ENCODE data around the gene FILIP1L.

Gene FILIP1L

DNA sequence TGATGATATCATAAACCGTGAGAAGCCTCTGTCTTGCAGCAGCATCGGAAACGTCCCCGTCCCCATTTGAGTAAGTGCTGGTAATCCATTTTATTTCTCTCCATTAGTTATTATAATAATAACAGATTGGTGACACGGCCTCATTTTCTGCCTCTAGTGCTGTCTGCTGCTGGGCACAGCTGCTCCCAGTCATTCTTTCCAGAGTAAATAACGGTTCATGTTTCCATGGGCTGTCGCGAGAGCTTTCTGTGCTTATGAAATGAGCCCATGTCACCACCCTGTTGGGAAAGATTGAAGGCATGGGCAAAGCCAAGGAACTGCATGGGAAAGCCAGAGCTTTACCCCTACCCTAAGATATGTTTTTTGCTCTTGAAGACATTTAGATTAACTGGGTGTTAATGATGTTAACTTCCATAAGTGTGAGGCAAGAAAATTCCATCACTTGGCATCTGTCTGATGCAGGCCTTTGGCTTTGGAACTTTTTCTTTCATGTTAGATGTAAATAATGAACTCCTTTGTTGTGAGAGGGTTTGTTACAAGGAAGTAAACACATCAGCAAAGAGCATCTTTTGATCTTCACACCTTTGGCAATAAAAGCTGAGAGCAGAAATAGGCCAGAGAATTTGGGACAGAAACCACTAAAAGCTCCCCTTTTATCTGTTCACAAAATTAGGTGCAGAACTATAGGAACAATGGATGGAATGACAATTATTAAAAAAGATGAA, 141.8 kb downstream of the FILIP1L start:
- DNase-seq (ENCODE audit: low read depth) = peak; percentile 60

DNA sequence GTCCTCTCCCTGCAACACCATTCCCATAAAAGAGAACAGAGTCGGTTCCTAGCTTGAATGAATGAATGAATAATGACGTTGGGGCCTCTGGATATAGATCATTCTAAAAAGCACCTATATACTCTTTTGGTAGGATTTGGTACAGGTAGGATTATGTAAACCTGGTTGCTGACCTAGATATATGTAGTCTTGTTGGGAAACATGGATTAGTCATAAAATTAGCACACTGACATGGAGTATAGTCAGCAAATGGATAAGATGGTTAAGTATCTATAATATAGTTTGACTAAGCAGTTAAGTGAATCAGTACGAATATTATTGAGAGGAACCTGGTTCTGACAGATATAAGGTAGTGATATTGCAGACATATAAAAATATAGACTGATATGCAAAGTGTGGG, 142.5 kb downstream of the FILIP1L start:
- DNase-seq (ENCODE audit: low read depth) = no peak

DNA sequence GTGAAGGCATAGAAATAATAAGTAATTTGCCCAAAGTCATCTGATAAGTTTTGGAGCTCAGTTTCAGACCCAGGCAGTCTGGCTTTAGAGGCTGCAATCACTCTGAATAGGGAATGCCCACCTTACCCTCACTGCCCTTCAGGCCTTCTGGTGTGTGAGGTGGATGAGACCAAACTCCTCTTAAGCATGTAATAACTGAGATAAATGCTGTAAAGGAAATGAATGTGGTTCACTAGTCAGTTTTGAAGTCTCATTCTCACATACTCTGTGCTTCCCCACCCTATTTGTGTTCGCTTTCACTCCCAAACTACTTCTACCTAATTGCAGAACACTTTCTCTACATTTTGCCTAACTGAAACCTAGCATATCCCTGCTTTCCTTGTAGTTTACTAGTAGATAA, 144.1 kb downstream of the FILIP1L start:
- no peak for DNase-seq (ENCODE audit: low read depth)

DNA sequence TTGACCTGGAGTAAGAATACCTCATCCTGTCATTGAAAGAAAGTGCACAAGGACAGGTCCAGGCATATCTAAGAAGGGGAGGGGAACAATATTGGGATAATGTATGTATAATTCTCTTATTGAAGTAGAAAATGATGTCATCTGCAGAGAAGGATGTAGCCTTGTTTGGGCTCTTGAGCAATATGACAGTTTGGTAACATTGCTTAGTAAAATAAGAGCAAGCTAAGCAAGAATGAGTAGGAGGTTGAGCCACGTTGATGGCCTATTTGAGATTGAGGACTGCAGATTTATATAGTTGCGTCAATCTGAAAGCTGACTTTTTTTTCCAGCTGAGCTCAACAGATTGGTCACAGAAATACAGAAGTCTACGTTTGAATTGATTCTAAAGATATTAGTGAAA, 145.2 kb downstream of the FILIP1L start:
- DNase-seq (ENCODE audit: low read depth) = peak; percentile 26

DNA sequence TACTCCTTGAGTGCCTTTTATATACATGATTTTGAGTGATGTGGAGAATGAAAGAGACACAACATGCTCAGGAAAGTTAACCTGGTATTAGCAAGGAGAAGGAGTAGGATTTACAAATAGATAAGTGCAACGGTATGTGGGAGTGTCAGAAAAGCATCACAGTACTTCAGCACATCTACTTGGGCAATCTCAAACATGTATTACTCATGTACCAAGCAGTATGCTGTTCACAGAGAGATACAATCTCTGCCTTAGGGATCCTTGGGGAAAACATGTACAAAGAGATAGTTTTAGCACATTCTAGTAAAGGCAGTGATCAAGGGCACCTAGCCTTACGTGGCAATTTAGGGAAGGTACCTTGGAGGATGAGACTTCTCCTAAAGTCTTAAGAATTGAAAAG, 146.5 kb downstream of the FILIP1L start:
- DNase-seq (ENCODE audit: low read depth) = peak; percentile 50

DNA sequence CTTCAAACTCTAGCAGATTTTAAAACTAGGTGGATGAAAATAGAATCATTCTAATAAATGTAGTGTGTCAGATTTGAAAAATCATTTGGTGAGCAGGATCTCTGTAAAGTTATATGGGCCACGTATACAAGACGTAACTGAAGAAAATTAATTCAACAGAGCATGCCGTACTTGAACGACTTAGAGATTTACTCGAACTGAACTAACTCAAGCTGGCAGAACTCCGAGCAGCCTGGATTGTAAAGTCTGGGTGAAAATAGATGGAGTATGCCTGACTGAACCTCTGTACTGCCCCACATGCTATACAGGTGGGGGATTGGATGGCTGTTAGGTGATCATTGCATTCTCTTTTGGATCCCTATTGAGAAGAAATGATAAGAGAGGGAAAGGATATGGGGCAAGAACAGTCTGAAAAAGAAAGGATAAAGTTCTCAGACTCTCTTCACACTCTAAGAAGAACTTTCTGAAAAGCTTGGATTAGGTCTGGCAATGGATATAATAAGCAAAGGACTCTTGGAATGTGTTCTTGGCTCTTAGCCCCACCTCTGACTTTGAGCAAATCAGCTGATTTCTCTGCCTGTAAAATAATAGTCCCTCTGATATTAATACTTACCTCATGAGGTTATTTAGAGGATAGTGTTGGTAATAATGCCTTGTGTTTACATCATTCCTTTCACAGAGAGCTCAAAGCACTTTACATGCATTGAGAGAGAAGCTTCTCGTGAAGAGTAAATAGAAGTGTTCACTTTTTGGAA, 147.5 kb downstream of the FILIP1L start:
- peak; percentile 80 for DNase-seq (ENCODE audit: low read depth)

DNA sequence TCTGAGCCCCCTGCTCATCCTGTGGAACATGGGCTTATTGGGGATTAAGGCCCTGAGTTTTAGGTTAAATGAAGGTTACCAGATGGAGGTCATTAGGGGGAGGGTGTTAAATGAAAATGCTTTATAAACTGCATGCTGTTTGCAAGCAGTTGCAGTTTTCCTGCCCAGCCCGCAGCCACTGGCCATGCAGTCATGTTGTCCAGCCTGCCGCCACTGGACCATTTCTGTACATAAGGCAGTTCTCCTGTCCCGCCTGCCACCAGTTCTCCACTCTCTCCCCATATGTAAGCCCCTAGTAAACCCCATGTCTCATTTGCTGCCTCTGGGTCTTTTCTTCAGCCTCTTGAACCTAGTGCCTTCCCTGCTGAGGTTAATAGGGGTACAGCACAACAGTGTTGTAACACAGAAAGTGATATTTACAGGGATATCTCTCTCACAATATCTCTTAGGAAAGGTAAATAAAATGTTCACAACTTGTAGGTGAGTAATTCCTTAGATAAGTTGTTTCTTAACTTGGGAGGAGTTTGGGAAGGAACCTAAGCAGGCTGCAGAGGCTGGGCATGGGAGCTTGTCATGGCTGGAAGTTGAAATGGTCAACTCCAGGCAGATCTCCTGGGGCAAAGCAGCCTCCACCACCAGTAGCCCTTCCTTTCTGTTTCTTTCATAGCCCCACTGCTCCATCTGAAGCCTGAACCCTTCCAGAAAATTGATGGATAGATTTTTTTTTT, 148.5 kb downstream of the FILIP1L start:
- DNase-seq (ENCODE audit: low read depth) = no peak

DNA sequence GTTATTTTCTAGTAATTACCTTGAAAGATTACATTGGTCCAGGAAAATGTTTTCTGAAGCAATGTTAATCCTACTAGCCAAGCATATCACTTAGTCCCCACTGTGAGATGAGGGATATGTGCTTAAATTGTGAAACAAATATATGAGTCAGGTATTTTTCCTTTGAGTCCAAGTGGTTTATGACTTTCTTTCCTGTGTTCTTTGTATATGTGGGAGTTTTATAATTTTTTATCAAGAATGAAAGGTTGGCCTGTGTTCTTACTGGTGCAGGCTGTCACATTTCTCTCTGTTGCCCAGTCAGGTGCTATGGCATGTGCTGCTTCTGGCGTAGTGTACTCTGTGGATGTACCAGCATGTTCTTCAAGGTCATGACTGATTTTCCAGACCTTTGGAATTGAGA, 149.2 kb downstream of the FILIP1L start:
- DNase-seq (ENCODE audit: low read depth) = peak; percentile 15

DNA sequence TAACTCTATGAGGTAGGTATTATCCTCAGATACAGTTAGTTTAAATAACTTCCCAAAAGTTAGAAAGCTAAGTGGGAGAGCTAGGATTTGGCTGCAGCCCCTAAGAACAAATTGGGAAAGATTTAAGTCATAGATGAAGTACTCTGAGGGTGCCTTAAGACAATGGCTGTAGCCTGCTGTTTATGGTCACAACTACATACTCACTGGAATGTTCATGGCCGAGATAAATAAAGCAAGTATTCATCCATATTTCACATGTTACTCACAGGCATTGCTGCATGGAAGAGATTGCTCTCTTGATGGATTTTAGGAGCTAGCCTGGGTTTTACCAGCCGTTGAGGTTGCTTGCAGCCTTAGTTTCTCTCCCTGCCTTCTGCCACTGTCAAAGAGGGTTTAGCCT, 151.6 kb downstream of the FILIP1L start:
- peak; percentile 44 for DNase-seq (ENCODE audit: low read depth)

DNA sequence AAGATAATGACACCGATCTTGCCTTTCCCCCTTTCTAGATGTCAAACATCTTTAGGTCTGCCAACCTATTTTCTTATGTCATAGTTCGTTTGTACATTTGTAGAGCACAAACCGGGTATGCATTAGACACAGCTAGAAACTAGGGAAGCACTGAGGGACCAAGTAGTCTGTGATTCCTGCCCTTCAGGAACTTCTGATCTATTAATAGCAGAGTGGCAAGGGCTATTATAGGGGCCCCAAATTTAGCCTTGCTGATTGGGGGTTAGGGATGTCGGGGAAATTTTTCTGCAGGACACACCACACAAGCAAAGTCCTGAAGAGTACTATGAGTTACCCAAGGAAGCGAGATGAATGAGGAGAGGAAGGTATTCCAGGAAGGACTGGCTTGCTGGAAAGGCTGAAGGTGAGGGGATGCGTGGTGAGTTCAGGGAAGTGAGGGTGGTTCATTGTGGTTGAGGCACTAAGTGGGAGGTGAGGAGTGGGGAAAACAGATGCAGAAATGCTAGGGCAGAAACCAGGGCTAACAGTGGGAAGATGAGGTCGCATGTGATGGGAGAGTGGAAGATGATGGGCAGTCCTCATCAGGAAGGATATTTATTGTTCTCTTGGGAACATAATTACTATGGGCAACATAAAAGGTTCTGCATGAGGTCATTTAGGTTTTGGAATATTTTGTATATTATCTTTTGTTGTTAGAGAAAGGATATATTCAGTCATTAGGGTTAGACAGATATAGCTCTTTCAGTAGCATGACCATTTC, 152.4 kb downstream of the FILIP1L start:
- no peak for DNase-seq (ENCODE audit: low read depth)

DNA sequence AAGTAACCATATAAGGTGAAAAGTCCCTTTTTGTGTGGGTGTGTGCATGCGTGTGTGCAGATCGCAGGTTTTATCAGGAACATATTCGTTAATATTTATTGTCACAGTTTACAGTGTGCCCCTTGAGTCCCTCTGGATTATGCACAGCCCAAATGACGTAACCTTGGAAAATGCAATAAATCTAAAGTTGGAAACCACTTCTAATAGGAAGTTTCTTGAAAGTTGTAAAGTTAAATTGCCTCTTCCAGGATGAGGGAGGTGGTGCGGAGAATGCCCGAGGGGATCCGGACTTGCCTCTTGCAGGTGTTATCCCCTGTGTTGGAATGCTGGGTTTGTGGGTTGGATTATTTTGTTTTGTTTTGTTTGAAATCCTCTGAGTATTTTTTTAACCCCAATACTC, 153.4 kb downstream of the FILIP1L start:
- DNase-seq (ENCODE audit: low read depth) = no peak

DNA sequence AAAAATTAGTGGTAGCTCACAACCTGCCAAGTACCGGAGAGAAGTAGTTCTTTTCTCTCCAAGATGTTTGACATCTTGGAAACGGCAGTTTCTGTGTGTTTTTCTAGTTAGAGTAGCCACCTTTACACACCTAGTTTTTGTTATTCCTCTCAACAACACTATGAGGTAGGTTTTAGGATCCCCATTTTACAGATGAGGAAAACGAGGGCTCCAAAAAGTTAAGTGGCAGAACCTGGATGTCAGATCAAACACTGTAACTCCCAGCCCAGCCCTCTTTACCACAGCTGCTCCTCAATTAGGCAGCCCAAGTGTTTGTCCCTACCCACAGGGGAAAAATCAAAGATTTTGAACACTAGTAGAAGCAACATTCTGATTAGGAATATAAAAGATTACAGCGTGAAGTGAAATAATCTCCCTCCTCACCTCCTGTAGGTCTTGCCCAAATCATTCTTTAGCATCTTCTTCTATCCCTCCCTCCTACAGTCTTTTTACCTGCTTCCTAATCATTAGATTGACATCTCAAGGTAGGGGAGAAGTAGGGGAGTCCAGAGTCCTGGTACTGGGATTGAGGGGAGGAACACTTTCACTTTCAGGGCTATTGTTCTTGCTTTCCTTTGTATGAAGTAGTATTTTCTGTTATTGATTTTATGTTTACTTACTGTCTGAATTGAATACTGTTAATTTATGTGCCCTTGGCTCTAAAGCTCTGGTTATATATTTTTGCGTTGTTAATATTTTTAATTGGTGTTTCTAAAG, 154.0 kb downstream of the FILIP1L start:
- DNase-seq (ENCODE audit: low read depth) = no peak

DNA sequence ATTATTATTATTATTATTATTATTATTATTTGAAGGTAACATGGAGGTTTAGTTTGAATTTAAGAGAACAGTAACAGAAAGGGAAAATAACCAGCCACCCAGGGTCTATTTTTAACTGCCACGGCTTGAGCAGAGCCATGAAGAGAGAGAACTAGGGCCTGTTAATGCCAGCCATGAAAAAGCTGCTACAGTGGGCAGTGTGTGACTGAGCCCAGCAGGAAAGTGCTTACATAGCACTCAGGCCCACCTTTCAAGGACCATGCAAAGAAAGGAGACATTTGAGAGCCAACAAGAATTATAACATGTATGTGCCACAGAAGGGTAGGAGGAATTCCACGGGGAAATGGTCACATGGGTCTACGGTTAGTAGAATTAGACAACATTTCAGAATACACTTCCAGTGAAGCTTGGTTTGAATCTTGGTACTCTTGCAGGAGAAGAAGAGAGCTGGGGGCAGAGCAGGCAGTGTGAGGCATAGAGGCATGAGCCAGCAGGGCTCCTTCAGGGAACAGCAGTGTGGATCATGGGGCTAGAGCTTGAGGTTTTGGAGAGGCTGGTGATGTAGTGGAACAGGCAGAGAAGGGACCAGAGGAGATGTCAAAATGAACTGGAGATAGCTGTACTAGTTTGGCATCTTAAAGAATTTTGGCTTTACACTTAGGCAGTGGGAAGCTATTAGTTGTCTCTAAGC, 155.9 kb downstream of the FILIP1L start:
- no peak for DNase-seq (ENCODE audit: low read depth)

DNA sequence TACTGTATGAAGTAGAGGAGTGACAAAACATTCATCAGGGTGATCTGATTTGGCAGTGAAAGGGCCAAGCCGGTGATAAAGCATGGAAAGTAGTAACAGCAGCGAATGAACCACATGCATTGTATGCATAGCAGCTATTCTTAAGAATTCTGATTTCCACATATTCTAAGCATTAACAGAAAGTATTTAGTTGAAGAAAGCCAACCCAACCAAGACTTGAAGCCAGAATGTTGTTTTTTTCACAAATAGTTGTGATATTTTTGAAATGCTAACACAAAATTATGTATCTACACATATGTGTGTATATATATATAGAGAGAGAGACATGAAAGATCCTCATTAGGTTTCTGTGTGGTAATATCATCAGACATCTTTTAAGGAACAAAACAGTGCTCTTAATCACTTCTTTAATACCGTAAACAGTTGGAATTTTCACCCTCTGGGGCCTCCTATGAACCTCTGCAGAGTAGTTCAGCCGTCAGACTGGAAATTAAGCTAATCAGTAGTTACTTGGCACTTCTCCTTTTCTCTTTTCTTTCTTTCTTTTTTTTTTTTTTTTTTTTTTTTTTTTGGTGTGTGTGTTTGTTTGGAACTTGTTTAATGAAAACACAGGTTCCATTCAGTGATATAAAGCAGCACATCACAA, 157.0 kb downstream of the FILIP1L start:
- no peak for DNase-seq (ENCODE audit: low read depth)

DNA sequence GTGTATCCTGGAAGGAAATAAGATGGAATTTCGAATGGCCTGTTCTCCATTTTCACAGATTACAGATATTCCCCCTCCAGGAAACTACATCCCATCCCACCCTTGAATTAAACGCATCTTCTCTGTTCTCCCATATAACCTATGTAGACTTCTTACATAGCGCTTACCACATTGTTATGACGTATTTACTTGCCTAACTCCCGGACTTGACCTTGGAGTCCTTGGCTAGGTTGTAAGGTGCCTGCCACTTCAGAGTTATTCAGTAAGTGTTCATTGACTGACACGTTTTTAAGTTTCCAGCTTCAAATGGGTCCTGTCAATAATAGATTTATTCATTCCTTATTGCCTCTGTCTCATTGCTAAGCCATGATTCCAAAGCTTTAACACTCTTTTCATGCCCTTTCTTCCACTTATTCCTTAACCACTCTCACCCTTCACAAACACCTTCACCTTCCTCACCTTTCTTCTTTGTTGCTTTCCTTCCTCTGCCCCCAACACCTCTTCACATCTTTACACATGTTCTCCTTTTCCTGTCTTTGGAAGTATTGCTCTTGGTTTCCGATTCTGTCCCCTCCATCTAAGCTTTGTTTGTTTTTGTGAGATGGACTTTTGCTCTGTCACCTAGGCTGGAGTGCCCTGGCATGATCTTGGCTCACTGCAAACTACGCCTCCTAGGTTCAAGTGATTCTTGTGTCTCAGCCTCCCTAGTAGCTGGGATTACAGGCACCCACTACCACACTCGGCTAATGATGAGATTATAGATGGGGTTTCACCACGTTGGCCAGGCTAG, 158.3 kb downstream of the FILIP1L start:
- no peak for DNase-seq (ENCODE audit: low read depth)

DNA sequence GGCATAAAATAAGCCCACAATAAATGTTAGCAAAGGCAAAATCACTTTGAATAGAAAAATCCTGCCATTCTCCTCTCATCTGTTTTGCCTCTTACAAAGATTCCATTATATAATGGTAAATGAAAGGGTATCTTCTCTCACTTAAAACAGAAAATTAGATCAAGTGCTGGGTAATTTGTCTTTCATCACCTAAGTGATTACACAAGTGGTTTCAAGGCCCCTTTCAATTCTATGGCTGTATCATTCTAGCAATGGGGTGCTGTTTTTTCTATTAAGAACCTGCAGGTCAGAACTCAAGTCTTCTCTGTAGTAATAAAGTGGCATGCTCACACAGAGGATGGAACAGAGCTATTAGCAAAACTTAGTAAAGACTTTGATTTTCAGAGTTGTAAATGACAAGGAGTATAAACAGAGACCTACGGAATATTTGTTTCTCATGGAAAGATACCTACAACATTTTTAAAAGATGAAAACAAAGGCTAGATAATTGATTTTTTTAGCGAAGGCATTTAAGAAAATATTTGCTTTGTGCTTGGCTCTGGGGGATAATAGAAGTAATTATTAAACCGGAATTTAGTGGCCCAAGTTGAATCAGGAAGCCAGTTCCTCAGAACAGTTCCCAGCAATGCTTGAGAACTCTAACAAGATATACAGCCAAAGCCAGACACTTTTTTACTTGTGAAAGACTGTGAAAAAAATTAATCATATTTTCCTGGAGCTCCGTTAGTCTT, 159.2 kb downstream of the FILIP1L start:
- no peak for DNase-seq (ENCODE audit: low read depth)

DNA sequence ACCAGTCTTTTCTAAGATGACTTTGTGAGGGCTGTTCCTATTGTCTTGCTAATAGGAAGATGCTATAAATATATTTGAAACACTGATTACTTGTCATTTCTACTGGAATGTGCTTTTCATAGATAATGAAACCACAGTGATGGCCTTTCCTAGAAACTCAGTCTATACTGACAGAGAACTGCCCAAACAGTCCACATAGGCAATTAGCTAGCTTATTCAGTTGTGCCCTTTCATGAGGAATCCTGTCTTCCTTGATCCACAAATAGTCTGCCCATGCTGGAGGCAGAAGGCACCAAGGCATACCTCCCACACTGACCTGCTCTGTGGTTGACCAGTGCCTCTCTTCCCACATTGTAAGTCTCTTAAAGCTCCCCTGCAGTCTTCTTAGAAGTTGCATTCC, 160.7 kb downstream of the FILIP1L start:
- DNase-seq (ENCODE audit: low read depth) = no peak

DNA sequence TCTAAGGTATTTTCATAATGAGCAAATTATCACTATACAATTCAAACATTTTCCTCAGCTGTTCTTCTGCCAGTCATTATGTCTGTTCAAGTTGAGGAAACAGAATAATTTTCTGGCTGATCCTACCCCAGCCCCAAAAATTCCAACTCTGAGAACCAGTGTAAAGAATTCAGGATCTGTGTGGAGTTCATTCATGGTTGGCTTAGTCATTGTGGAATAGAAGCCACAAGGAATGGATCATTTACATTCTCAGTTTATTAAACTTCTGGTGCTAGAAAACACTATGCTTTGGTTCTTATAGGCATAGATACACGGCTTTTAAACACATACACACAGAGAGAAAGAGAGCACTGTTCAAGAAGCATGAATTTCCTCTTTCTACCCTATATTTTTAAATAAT, 162.0 kb downstream of the FILIP1L start:
- DNase-seq (ENCODE audit: low read depth) = no peak

DNA sequence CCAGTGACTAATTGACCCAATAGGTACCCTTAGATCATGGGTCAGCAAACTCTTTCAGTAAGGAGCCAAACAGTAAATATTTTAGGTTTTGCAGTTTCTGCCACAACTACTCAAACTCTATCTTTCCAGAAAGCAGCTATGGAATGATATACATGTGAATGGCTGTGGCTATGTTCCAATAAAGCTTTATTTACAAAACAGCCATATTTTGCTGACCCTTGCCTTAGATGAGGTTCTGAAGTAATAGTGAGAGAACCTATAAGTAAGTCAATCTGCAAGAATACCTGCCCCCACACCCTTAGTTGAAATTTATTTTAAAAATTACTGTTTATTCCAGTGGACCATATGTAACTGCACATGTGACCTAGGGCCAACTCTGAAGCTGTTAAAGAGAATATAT, 162.6 kb downstream of the FILIP1L start:
- no peak for DNase-seq (ENCODE audit: low read depth)

Data from fibroblast of gingiva (primary cell).